NCI-H2196 (cell line): ENCODE results near the gene HTR3D.
A peak's percentile ranks its signal among the peaks of the same experiment; 100 is the strongest.
"Not testable (repeated sequence)": the region's sequence is repeated elsewhere in the genome, so short reads cannot be mapped to it uniquely, and the experiment has no call there.

Experiments
- DNase-seq: peaks from one replicate; lab custom pipeline; 2025; ENCODE audit not compliant: unreplicated experiment; lab: John Stamatoyannopoulos, UW

HTR3D gene

DNA sequence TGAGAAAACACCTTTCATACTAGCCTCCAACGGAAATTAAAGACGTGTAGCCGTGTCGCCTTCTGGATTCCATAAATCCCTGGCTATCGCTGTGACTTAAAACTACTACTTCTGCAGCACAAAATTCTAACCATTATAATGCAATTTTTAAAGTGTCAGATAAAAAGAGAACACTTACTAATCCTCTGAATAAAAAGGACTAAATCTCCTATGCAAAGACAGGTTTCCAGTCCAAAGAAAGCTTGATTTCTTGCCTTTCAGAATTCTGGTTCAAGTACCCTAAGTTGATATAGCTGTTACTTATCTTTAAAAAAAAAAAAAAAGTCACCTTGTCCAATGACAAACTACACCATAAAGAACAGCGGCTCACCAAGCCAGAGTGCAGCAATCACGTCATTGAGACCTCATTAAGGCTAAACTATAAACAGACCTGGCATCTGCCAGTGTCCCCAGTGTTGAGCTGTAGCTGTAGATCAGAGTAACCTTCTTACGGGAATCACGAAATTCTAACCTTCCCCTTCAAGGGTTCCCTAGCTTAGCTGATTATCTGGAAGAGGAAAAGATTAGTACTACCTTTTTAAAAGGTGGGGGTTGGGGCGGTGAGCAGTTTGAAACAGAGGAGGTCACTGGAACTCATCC is 16.0 kb upstream of the HTR3D start:
- no peak for DNase-seq

DNA sequence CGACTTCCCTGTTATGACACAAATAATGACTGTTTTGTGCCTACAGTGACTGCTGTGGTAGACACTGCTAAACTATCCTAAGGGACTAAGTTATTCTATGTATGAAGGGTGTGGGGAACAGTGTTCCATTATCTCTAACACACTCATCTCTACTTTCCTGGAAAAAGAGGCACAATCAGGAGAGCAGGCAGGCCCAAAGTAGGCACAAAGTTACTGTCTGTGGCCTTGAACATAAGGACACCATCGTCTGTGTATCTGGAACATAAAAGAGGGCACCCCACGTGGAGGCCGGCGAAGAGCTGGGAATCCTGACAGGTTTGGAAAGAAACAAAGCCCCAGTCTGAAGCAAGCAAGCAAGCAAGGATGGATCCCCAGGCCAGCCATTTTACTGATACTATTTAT is 15.4 kb upstream of the HTR3D start:
- DNase-seq = no peak

DNA sequence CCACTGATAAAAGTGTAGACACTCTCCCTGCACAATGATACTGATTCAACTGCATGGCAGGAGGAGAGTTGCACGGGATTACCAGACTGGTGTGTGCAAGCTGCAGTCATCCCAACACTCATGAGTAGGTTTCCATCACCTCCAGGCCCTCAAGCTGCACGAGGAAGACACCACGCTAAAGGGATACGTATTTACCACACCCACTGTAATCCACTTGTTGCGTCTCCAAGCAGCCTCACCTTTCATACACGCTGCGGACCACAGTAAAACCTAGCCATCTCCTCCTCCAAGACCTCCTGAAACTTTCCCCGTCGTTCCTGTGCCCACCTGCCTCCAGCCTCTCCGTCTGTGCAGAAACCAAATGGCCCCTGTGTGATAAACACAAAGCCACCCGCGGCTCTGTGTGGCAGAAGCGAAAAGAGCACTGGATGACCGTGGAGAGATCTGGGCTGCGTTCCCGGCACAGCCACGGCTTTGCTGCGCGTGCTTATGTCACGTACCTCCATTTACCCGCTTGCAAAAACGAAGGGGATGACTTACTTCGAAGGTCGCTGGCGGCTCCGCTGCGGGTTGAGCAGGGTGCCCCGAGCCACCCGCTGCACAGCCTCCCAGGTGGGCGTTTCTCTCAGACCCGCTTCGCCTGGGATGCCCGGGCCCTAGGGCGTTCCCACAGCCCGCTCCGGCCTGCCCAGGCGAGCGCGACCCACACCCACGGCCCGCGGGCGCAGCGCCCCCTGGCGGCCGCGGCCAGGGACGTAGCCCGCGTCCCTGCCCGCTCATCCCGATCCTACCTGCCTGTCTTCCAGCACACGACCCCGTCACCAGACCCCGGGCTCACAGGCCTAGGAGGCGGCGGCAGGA is 14.5 kb upstream of the HTR3D start:
- peak; percentile 80 for DNase-seq

DNA sequence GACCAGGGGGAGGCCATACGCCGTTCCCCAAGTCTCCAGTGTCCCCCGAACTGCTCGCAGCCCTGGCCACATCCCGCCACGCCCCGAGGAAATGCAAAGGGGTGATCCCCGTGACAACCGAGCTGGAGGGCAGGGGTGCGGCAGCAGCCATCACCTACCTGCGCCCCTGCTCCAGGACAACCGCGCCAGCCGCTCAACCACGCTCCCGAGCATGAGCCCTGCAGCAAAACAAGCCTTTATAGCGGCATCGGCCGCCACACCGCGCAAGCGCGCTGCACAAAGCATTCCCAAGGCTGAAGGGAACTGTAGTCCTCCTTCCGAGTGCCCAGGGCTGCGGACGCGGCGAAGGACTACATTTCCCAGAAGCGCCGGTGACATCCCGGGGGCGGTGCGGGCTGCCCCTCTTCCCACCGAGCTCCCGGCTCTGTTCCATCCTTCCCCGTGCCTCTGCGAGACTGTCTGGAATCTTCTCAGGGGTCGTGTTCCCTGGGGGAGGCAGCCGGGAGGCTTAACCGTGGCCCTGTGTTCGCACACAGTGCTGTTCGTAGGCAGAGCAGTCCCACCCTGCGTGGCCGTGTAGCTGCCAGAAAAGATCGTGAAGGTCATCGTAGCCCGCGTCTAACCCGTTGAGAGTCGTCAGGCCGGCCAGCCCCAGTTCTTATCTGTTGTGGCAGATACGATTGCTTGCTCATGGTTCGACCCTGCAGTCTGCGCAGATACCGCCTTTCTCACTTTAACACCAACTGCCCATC is 13.7 kb upstream of the HTR3D start, which contains the start of gene ABCC5:
ABCC5 (minus strand) TSS at position 213 of the 752 bp plus-strand sequence. CDS start 3,492 bp downstream, outside the sequence.
- peak; percentile 96 for DNase-seq

DNA sequence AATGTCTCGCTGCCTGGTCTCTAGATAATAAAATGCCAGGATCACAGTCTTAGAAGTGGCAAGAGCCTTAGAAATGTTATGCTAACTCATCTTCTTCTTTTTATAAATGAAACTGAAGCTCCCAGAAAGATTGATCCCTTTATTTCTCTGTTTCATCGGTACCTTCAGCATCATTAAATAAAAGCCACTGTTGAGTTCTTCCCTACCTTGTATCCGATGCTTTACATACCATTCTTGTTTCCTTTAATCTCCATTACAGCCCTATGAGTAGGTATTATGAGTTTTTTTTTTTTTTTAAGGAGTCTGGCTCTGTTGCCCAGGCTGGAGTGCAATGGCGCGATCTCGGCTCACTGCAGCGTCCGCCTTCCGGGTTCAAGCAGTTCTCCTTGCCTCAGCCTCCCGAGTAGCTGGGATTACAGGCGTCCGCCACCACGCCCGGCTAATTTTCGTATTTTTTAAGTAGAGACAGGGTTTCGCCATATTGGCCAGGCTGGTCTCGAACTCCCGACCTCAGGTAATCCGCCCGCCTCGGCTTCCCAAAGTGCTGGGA is 13.0 kb upstream of the HTR3D start:
- no peak for DNase-seq

DNA sequence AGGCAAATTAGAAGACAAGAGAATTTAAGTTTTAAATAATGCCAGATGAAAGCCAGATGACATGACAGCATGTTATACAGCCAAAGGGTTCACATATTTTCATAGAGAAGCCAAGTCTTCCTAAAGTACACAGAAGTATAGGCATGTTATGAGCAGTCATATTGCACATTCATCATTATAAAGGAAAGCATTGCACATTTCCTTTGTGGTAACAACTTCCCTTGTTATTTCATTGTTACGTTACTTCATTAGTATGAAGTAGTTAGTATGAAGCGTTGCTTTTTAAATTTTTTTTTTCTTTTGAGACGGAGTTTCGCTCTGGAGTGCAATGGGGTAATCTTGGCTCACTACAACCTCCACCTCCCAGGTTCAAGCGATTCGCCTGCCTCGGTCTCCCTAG is 9.2 kb upstream of the HTR3D start:
- no peak for DNase-seq

DNA sequence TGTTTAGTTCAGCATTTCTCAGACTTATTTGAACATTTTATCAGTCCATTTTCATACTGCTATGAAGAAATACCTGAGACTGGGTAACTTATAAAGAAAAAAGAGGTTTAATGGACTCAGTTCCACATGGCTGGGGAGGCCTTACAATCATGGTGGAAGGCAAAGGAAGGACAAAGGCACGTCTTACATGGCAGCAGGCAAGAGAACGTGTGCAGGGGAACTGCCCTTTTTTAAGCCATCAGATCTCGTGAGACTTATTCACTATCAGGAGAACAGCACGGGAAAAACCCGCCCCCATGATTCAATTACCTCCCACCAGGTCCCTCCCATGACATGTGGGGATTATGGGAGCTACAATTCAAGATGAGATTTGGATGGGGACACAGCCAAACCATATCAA is 6.3 kb upstream of the HTR3D start:
- not testable (repeated sequence) for DNase-seq

DNA sequence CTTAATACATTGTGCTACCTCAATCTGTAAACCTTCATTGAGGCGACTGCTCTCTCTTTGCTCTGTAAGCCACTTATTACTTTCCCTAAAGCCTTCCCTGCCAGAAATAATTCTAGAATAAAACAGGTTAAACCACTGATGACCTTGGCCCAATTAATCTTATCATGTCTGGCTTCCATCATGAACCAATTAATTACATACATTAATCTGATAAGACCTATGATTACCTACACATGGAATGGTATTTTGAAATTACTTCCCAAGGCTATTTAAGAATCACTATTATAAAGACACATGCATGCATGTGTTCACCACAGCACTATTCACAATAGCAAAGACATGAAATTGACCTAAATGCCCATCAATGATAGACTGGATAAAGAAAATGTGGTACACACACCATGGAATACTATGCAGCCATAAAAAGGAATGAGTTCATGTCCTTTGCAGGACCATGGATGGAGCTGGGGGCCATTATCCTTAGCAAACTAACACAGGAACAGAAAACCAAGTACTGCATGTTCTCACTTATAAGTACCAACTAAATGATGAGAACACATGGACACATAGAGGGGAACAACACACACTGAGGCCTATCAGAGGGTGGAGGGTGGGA is 3.2 kb upstream of the HTR3D start:
- DNase-seq = not testable (repeated sequence)

DNA sequence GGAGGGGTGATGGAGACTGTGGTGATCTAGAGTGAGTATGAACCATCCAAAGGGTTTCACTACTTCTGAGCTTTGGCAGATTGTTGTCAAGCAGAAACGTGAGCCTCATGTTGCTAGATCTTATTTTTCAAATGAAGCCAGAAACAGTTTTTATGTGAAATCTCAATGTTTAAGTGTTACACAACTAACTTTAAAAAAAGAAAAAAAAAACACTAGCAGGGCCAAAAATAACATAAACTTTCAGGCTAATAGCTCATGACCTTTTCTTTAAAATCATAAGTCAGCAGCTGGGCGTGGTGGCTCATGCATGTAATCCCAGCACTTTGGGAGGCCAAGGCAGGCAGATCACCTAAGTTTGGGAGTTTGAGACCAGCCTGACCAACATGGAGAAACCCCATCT is 2.1 kb upstream of the HTR3D start:
- no peak for DNase-seq

DNA sequence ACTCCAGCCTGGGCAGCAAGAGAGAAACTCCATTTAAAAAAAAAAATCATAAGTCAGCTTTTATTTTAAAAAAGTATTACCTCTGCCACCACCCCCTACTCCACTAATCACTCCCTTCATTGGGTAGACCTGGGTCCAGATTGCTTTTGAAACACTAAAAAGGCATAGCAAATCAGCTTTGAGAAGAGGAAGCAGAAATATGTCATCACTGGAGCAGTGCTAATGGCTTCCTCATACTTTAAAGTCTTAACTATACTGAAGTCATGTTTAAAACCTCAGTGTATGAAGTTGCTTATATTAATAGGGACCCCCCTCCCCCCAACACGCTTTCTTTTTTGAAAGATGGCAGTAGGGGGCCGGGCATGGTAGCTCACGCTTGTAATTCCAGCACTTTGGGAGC is 1.0 kb upstream of the HTR3D start:
- DNase-seq = no peak

DNA sequence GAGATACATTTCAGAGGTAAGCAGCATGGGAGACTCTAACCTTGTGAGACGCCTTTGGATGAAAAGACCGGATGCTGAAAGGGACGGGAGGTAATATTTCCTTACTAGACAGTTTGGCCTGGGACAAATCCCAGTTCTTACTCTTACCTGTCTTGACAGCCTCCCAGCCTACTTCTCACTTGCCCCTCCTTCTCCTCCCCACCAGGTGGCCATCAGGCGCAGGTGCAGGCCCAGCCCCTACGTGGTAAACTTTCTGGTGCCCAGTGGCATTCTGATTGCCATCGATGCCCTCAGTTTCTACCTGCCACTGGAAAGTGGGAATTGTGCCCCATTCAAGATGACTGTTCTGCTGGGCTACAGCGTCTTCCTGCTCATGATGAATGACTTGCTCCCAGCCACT is 6.3 kb downstream of the HTR3D start:
- no peak for DNase-seq

DNA sequence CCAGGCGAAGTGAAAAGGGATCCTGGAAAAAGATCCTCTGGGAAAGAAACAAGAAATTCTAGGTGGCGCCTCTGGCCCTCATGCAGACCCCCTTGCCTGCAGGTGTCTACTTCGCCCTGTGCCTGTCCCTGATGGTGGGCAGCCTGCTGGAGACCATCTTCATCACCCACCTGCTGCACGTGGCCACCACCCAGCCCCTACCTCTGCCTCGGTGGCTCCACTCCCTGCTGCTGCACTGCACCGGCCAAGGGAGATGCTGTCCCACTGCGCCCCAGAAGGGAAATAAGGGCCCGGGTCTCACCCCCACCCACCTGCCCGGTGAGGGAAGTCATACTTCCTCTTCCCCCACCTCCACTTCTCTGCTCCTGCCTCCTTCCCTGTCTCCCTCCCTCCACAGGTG is 6.8 kb downstream of the HTR3D start:
- DNase-seq = not testable (repeated sequence)

DNA sequence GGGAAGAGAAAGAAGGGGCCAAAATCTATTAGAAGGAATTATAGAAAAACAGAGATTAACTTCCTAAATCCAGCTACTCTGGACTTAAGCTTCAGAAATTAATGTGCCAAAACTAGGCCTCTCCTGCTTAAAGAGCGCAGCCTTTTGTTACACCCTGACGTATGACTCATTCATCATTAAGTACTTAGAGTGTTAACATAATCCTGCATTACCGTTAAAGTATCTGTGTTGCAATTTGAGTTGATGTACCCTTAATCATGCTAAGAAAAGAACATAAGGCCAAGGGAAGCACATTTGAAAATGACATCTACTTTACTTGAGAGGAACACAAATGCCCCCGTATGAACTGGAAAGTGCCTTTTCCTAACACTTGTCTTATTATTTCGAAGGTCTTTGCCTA is 7.9 kb downstream of the HTR3D start:
- DNase-seq = peak; percentile 59

DNA sequence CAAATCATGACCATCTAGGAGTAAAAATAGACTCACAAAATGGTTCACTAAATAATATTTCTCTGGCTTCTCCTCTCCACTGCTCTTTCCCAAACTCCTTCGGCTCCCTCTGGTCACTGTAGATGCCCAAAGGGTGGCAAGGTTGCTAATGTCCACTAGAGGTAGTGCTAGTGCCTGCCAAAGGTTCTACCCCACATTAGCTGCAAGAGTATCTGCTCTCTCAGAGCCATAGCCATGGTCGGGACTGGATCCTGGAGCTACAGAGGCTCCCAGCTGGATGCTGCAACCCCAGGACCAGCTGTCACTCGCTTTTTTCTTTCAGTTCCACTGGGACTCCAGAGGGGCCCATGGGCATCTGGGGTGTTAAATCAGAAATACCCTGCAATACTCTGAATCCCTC is 8.5 kb downstream of the HTR3D start:
- peak; percentile 63 for DNase-seq

DNA sequence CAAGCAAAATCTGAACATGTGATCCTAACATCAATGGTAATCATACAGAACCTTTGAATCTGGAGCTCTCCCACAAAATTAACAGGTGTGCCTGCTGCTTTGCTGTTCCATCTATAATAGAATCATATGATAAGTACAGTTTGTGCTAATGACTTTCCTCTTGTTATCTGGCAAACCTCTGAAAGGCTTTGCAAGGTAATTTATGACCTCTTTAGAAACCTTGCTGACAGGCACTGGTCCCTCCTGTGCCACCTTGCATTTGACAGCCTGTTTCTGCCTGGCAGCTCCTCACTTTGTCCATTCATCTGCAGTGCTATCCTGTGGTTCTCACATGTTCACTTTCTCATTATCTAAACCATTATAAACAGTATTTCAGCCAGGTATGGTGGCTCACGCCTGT is 11.1 kb downstream of the HTR3D start:
- no peak for DNase-seq

DNA sequence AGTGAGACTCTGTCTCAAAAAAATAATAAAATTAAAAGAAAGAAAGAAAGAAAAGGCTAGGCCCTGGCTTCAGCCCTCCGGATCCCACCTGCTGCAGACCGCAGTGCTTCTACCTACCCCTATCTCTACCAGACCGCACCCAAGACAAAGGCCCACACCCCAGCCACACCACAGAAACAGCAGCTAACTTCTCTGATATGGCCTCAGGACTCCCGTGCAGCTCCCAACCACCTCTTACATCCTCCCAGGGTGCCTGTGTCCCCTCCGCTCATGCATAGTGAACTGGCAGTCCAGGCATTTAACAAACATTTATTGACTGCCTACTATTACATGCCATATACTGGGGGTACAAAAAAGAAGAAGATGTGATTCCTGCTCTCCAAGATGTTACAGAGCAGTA is 14.5 kb downstream of the HTR3D start:
- no peak for DNase-seq

DNA sequence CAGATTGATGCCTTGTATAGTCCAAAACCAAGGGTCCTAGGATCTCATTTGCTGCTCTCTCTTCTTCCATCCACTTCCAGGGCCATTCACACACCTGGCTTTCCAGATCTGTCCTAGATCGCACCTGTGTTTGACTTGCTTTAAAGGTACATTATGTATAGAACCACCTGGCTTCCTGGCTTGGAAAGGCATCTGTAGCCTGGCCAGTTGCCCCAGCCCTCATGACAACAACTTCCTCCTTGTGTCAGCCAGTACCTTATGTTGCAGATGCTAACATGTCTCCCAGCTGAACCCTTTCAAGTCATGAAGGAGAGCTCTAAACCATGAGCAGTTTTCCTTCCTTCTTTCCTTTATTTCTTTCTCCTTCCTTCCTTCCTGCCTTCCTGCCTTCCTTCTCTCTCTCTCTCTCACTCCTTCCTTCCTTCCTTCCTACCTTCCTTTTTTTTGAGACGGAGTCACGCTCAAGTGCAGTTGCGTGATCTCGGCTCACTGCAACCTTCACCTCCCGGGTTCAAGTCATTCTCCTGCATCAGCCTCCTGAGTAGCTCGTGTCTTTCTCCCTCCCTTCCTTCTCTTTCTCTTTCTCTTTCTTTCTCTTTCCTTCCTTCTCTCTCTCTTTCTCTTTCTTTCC is 18.8 kb downstream of the HTR3D start:
- DNase-seq = peak; percentile 89

DNA sequence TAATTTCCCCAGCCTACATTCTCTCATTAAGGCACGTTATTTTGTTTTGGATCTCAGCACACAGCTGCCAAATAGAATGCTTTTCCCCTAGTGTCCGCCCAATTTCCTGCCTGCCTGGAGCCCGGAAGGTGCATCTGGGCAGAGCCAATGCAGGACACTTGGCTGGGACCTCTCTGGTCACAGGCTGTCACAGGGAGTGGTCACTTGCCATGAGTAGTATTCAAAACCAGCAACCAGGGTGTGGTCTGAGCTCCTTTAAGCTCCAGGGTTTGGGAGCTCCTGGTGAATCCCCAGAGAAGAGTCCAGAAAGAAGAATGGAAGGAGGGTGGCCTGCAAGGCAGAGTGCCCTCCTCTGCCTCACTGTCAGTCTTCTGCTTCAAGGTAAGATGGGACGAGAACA is 21.2 kb downstream of the HTR3D start, which contains the start of gene HTR3C:
HTR3C (plus strand) TSS at position 281 of the 400 bp plus-strand sequence; CDS start at position 315, 34 bp downstream.
- DNase-seq = no peak

DNA sequence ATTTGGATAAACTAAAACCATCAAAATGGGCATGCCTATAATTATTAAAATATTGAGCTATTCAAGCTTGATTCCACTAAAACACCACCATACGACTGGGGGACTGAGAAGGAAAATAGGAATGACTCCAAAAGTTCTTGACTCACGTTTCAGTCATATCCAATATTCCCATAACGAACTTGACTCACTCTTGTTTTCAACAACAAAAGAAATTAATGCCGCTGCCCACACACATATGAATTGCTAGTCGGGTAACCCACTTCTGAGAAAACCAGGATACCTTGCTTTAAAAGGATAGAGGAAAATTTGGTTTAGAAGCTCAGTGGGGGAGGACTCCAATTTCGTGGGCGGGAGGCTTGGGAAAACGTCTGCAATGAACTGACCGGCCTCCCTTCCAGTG is 26.5 kb downstream of the HTR3D start:
- no peak for DNase-seq

DNA sequence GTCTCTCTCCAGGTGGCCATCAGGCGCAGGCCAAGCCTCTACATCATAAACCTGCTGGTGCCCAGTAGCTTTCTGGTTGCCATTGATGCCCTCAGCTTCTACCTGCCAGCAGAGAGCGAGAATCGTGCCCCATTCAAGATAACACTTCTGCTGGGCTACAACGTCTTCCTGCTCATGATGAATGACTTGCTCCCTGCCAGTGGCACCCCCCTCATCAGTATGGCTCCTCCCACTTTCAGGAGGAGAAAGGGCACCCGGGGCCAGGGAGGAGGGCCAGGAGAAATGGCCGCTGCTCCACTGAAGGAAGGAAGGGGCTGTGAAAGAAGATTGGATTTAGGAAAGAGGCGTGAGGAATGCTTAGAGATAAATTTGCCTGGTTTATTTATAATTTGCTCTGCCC is 27.9 kb downstream of the HTR3D start:
- DNase-seq = no peak
